HEK293 (cell line): ENCODE results near the gene MLLT10.
A peak's percentile ranks its signal among the peaks of the same experiment; 100 is the strongest.
"Not testable (repeated sequence)": the region's sequence is repeated elsewhere in the genome, so short reads cannot be mapped to it uniquely, and the experiment has no call there.

Experiments
- CTCF ChIA-PET: fragments of 350-600 bp; formaldehyde crosslinking; extraction: SDS; loops from one replicate; lab custom pipeline; 2021; ENCODE audit warnings: antibody characterized with exemption; lab: Yijun Ruan, JAX
- POLR2A ChIA-PET: fragments of 300-600 bp; formaldehyde crosslinking; extraction: SDS; loops from one replicate; lab custom pipeline; 2020; ENCODE audit warnings: antibody characterized with exemption, inconsistent platforms; lab: Yijun Ruan, JAX
- H3K27ac ChIP-seq: fragments of 200-500 bp; sonication (Bioruptor generic); 2 replicates; pipeline ENCODE4 v1.5.1; 2014; ENCODE audit warnings: low read depth, low read length, control low read depth, inconsistent platforms; ENCODE audit errors: extremely low read depth
- H3K36me3 ChIP-seq, 2 experiments: fragments of 200-500 bp in 1 of 2; sonication (Bioruptor generic) in 1 of 2; 1 replicate in 1 of 2; 2 replicates in 1 of 2; pipeline ENCODE4 v1.5.1; 2014 to 2017; ENCODE audit warnings: inconsistent platforms in 2 of 2, low read length in 2 of 2; ENCODE audit not compliant: control insufficient read depth in 2 of 2, insufficient read depth in 1 of 2
- H3K4me1 ChIP-seq: fragments of 200-500 bp; sonication (Bioruptor generic); 2 replicates; pipeline ENCODE4 v1.5.1; 2014; ENCODE audit warnings: mild to moderate bottlenecking, low read length, inconsistent platforms; ENCODE audit not compliant: control insufficient read depth, insufficient read depth
- H3K4me3 ChIP-seq: 2 replicates; pipeline ENCODE4 v1.5.1; 2011; ENCODE audit warnings: low read depth, mild to moderate bottlenecking, control low read depth, low read length, moderate library complexity
- H3K9me3 ChIP-seq: fragments of 200-500 bp; sonication (Bioruptor generic); 2 replicates; pipeline ENCODE4 v1.5.1; 2014; ENCODE audit warnings: low read depth, low read length, inconsistent platforms; ENCODE audit not compliant: control insufficient read depth, insufficient read depth
- EGR2 ChIP-seq: fragments of 450-650 bp; formaldehyde crosslinking; IDR thresholded peaks from 2 replicates; pipeline ENCODE4 v1.5.1; 2016; ENCODE audit warnings: low read depth, missing biosample characterization, missing genetic modification characterization
- HIC1 ChIP-seq: fragments of 450-650 bp; formaldehyde crosslinking; IDR thresholded peaks from 2 replicates; pipeline ENCODE4 v1.5.1; 2016; ENCODE audit warnings: missing biosample characterization, missing genetic modification characterization
- KLF9 ChIP-seq: fragments of 450-650 bp; formaldehyde crosslinking; IDR thresholded peaks from 2 replicates; pipeline ENCODE4 v1.5.1; 2016; ENCODE audit warnings: missing biosample characterization, missing genetic modification characterization, low read depth
- MZF1 ChIP-seq: fragments of 450-650 bp; formaldehyde crosslinking; IDR thresholded peaks from 2 replicates; pipeline ENCODE4 v1.5.1; 2017; ENCODE audit warnings: missing biosample characterization, missing genetic modification characterization, borderline replicate concordance
- PRDM6 ChIP-seq: fragments of 450-650 bp; formaldehyde crosslinking; IDR thresholded peaks from 2 replicates; pipeline ENCODE4 v1.5.1; 2017; ENCODE audit warnings: missing biosample characterization, missing genetic modification characterization
- SALL2 ChIP-seq: fragments of 450-650 bp; formaldehyde crosslinking; IDR thresholded peaks from 2 replicates; pipeline ENCODE4 v1.5.0; 2017; ENCODE audit warnings: missing biosample characterization, mild to moderate bottlenecking, missing genetic modification characterization, borderline replicate concordance
- ZBTB1 ChIP-seq: fragments of 450-650 bp; formaldehyde crosslinking; IDR thresholded peaks from 2 replicates; pipeline ENCODE4 v1.5.1; 2016; ENCODE audit warnings: missing biosample characterization, missing genetic modification characterization
- ZBTB21 ChIP-seq: fragments of 450-650 bp; formaldehyde crosslinking; IDR thresholded peaks from 2 replicates; pipeline ENCODE4 v1.5.1; 2017; ENCODE audit warnings: missing biosample characterization, missing genetic modification characterization
- ZNF10 ChIP-seq: fragments of 450-650 bp; formaldehyde crosslinking; IDR thresholded peaks from 2 replicates; pipeline ENCODE4 v1.5.1; 2017; ENCODE audit warnings: missing biosample characterization, missing genetic modification characterization
- ZNF157 ChIP-seq: fragments of 450-650 bp; formaldehyde crosslinking; IDR thresholded peaks from 2 replicates; pipeline ENCODE4 v1.5.1; 2016; ENCODE audit warnings: missing biosample characterization, missing genetic modification characterization
- ZNF214 ChIP-seq: fragments of 450-650 bp; formaldehyde crosslinking; IDR thresholded peaks from 2 replicates; pipeline ENCODE4 v1.5.1; 2017; ENCODE audit warnings: missing biosample characterization, mild to moderate bottlenecking, missing genetic modification characterization, borderline replicate concordance
- ZNF335 ChIP-seq: fragments of 450-650 bp; formaldehyde crosslinking; conservative IDR thresholded peaks from 2 replicates; pipeline ENCODE4 v1.5.1; 2016; ENCODE audit warnings: missing biosample characterization, missing genetic modification characterization
- ZNF366 ChIP-seq: fragments of 450-650 bp; formaldehyde crosslinking; conservative IDR thresholded peaks from 2 replicates; pipeline ENCODE4 v1.5.1; 2016; ENCODE audit warnings: missing biosample characterization, missing genetic modification characterization
- ZNF513 ChIP-seq: fragments of 450-650 bp; IDR thresholded peaks from 2 replicates; pipeline ENCODE4 v1.5.1; 2018; ENCODE audit warnings: missing biosample characterization, missing genetic modification characterization
- ZNF561 ChIP-seq: fragments of 450-650 bp; IDR thresholded peaks from 2 replicates; pipeline ENCODE4 v1.5.1; 2018; ENCODE audit warnings: missing biosample characterization, missing genetic modification characterization, borderline replicate concordance
- ZNF701 ChIP-seq: fragments of 450-650 bp; formaldehyde crosslinking; IDR thresholded peaks from 2 replicates; pipeline ENCODE4 v1.5.1; 2016; ENCODE audit warnings: missing biosample characterization, missing genetic modification characterization
- ZSCAN16 ChIP-seq: fragments of 450-650 bp; formaldehyde crosslinking; IDR thresholded peaks from 2 replicates; pipeline ENCODE4 v1.5.1; 2016; ENCODE audit warnings: missing biosample characterization, missing genetic modification characterization
- ZSCAN18 ChIP-seq: fragments of 450-650 bp; formaldehyde crosslinking; IDR thresholded peaks from 2 replicates; pipeline ENCODE4 v1.5.1; 2016; ENCODE audit warnings: missing biosample characterization, missing genetic modification characterization
- ZSCAN23 ChIP-seq: fragments of 450-650 bp; formaldehyde crosslinking; IDR thresholded peaks from 2 replicates; pipeline ENCODE4 v1.5.1; 2016; ENCODE audit warnings: missing biosample characterization, missing genetic modification characterization

Gene MLLT10

GRCh38 chr10:21712975-21713374 lies 178.9 kb downstream of the MLLT10 start (continued):
- TF ChIP-seq ZSCAN16 (tag by site-specific recombination): no peak
- TF ChIP-seq ZNF10: no peak
- TF ChIP-seq ZSCAN18 (tag by site-specific recombination): no peak
- no peak for TF ChIP-seq ZNF701 (tag by site-specific recombination)
- TF ChIP-seq KLF9 (tag by site-specific recombination): no peak
- no peak for TF ChIP-seq ZNF214 (tag by site-specific recombination)

- Histone ChIP-seq H3K4me3 (no peak overlapping the region), H3K36me3 (peaks cover 9 to 11% of the 10 kb centered on the region in 2 experiments; a peak in 2 of 3 replicates), H3K9me3 (no peaks in the 10 kb centered on the region), H3K4me1 (peaks cover 2% of the 10 kb centered on the region; the same call in 1 of the 2 replicates), H3K27ac (no peak overlapping the region)
- ChIA-PET POLR2A (interaction anchor here (0.5 to 1.2 kb wide), 2 partner anchors 9 to 197 kb away, joined by 3 to 4 read pairs; no protein-coding TSS in a partner anchor), CTCF (interaction anchor here (0.6 to 1.1 kb wide), 4 partner anchors 16 to 565 kb away, joined by 3 to 4 read pairs (median 4); no protein-coding TSS in a partner anchor)
- TF ChIP-seq ZNF335: no peak
- TF ChIP-seq ZBTB1: no peak
- TF ChIP-seq MZF1 (tag by site-specific recombination): 0 out of 2 replicates have a peak, but pooled peaks have one; percentile 29
- TF ChIP-seq ZSCAN23: no peak
- peak; percentile 35; the same call in 1 of the 2 replicates for TF ChIP-seq PRDM6 (tag by site-specific recombination)
Measured at GRCh38 chr10:21715531-21716195, 181.6 kb downstream of the MLLT10 start.

GRCh38 chr10:21717437-21718054 lies 183.5 kb downstream of the MLLT10 start:
- not testable (repeated sequence) for H3K4me3 ChIP-seq, H3K9me3 ChIP-seq
- peak; percentile 64 for TF ChIP-seq EGR2 (tag by site-specific recombination)
- TF ChIP-seq ZNF366: peak; percentile 70
- TF ChIP-seq ZNF513 (tag by site-specific recombination): peak; percentile 95
- TF ChIP-seq, all 188 proteins: peak for 3; not testable (repeated sequence) for 185
- peaks cover 9 to 11% of the 10 kb centered on the region in 2 experiments; a peak in 2 of 3 replicates for H3K36me3 ChIP-seq
- H3K4me1 ChIP-seq, POLR2A ChIA-PET, H3K27ac ChIP-seq, CTCF ChIA-PET: not testable (repeated sequence)

GRCh38 chr10:21719502-21719901 lies 185.5 kb downstream of the MLLT10 start:
- no peaks in the 10 kb centered on the region for H3K9me3 ChIP-seq
- H3K36me3 ChIP-seq: peaks cover 6 to 8% of the 10 kb centered on the region in 2 experiments; a peak in 2 of 3 replicates
- POLR2A ChIA-PET: no interaction called here
- no peak overlapping the region for H3K4me3 ChIP-seq
- no peak overlapping the region for H3K27ac ChIP-seq
- CTCF ChIA-PET: no interaction called here
- H3K4me1 ChIP-seq: peaks cover 9% of the 10 kb centered on the region; the same call in 1 of the 2 replicates
- TF ChIP-seq HIC1 (tag by site-specific recombination) (no peak), ZBTB21 (no peak), SALL2 (tag by site-specific recombination) (no peak), ZNF561 (no peak), ZNF157 (tag by site-specific recombination) (no peak)
